COR-L47 (cell line): ENCODE data around the gene RUFY4.
"Not testable (repeated sequence)": the region's sequence is repeated elsewhere in the genome, so short reads cannot be mapped to it uniquely, and the experiment has no call there.

Experiments used
- DNase-seq: peaks from one replicate; lab custom pipeline; 2025; lab: John Stamatoyannopoulos, UW

The RUFY4 gene

DNA sequence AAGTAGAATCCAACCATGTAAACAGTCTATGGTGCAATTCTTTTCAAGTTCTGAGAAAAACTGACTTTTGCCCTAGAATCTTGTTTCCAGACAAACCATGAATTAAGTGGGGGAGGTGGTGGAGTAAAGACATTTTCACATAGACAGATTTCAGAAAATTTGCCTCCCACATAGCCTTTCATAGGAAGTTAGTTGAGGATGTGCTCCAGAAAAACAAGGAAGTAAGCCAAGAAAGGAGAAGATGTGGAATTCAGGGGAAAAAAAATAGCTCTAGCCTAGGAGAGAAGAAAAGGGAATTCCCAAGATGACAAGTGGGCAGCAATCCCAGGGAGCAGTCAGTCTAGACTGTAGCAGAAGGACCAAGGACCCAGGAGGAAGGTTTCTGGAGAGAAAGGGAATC, 17.4 kb downstream of the RUFY4 start:
- no peak for DNase-seq

GRCh38 chr2:218089259-218089658, 20.2 kb downstream of the RUFY4 start:
- no peak for DNase-seq

DNA sequence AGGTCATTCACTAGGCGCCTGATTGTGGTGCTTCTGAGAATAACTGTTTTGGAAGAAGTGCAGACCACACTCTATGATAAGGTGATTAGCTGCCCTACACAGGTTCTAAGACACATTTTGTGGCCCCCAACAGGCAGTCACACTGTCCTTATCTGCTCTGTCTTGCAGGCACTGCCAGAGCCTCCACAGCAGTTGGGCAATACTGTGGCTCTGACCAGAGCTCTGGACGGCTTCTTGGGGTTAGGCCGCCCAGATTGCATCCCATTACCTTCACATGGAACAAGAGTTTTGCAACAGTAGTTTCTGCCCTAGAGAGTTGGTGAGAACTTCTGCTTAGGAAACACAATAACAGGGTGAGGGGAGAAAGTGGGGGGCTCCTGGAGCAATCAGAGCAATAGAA, 22.7 kb downstream of the RUFY4 start:
- DNase-seq, result no peak

GRCh38 chr2:218093879-218094278, 24.8 kb downstream of the RUFY4 start:
- DNase-seq, result no peak

DNA sequence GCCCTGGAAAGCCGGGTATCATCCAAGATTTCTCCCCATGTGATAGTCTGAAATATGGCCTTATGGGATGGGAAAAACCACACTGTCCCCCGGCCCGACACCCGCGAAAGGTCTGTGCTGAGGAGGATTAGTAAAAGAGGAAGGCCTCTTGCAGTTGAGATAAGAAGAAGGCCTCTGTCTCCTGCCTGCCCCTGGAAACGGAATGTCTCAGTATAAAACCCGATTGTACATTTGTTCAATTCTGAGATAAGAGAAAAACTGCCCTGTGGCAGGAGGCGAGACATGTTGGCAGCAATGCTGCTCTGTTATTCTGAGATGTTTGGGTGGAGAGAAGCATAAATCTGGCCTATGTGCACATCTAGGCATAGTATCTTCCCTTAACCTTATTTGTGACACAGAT, 26.8 kb downstream of the RUFY4 start:
- DNase-seq, result no peak

DNA sequence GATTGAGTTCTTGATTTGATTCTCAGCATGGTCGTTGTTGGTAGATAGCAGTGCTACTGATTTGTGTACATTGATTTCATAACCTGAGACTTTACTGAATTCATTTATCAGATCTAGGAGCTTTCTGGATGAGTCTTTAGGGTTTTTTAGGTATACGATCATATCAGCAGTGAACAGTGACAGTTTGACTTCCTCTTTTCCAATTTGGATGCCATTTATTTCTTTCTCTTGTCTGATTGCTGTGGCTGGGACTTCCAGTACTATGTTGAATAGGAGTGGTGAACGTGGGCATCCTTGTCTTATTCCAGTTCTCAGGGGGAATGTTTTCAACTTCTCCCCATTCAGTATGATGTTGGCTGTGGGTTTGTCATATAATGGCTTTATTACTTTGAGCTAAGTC, 28.9 kb downstream of the RUFY4 start:
- DNase-seq, result no peak

GRCh38 chr2:218108834-218109233, 39.8 kb downstream of the RUFY4 start:
- DNase-seq, result not testable (repeated sequence)

DNA sequence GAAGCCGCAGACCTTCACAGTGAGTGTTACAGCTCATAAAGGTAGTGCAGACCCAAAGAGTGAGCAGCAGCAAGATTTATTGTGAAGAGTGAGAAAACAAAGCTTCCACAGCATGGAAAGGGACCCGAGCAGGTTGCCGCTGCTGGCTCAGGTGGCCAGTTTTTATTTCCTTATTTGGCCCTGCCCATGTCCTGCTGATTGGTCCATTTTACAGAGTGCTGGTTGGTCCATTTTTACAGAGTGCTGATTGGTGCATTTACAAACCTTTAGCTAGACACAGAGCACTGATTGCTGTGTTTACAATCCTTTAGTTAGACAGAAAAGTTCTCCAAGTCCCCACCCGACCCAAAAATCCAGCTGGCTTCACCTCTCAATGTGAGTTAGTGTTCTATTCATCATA, 52.7 kb downstream of the RUFY4 start:
- DNase-seq, result not testable (repeated sequence)

DNA sequence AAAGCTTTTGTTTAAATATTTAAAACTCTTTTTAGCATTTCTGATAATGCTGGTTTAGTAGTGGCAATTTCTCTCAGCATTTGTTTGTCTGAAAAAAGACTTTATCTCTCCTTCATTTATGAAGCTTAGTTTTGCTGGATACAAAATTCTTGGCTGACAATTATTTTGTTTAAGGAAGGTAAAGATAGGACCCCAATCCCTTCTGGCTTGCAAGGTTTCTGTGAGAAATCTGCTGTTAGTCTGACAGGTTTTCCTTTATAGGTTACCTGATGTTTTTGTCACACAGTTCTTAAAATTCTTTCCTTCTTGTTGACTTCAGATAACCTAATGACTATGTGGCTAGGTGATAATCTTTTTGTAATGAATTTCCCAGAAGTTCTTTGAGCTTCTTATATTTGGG, 53.2 kb downstream of the RUFY4 start:
- not testable (repeated sequence) for DNase-seq

GRCh38 chr2:218123986-218124385, 54.9 kb downstream of the RUFY4 start:
- DNase-seq, result no peak

DNA sequence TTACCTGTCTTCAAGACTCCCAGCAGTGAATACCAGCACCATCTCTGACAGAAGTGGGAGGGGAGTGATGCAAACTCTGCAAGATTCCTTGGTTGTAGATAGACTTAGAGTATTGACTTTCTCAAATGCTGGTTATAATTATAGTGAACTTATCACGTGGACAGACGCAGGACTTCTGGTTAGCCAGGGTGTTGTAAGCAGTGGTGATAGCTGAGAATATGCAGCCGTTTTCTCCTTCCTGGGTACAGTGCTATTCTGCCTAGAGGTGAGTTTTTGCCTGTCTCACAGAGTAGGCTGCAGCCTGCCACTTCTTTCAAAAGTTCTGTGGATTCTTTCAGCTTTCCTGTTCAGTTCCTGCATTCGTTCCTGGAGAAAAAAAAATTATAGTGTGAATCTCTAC, 56.0 kb downstream of the RUFY4 start:
- DNase-seq, result no peak

- no peak for DNase-seq
Measured at GRCh38 chr2:218125626-218126080, 56.6 kb downstream of the RUFY4 start, which contains the start of gene CXCR2. Gene CXCR2 (plus strand): TSS chr2:218126028. CDS start chr2:218134802, 8,774 bp downstream.

DNA sequence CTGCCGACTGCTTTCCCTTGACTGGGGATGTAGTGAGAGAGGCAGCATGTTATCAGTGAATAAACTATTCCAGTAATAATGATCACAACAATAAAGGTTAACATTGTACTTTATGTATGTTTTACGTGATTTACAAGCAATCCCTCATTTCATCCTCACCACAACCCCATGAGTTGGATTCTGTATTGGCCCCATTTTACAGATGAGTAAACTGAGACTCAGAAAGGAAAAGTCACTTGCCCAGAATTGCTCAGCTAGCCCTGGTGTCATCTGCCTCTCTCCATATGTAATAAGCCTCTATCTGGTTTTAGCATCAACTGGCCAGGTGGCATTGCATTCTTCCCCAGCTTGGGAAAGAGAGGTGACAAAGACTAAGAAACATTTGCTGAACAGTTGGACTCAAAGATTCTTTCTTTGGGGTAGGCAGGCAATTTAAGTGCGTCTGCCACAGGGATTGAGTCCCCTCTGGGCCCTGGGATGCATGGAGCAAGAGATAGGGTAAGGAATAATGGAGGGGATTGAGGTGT, 58.9 kb downstream of the RUFY4 start:
- DNase-seq, result no peak

- no peak for DNase-seq
Measured at GRCh38 chr2:218128781-218129457, 59.9 kb downstream of the RUFY4 start.

- DNase-seq, result no peak
Measured at GRCh38 chr2:218129458-218130135, 60.5 kb downstream of the RUFY4 start.

- DNase-seq, result no peak
Measured at GRCh38 chr2:218130377-218130776, 61.3 kb downstream of the RUFY4 start.

GRCh38 chr2:218130822-218131221, 61.8 kb downstream of the RUFY4 start:
- DNase-seq, result no peak

- no peak for DNase-seq
Measured at GRCh38 chr2:218137514-218137913, 68.5 kb downstream of the RUFY4 start.

- DNase-seq, result no peak
Measured at GRCh38 chr2:218138047-218138446, 69.0 kb downstream of the RUFY4 start.
